ENCODE measurements around the gene NFATC3. TPM values are rescaled to one million over a fixed set of nuclear protein-coding genes. Genes with fewer than 3 reads are reported as not detected.
"Not testable (repeated sequence)": the region's sequence is repeated elsewhere in the genome, so short reads cannot be mapped to it uniquely, and the experiment has no call there.

Gene NFATC3
- total RNA-seq, 1 donor from 2014 or later: 38.2 TPM

- DNase-seq (ENCODE audit: low spot score): no peak
These were observed 30.7 kb downstream of the NFATC3 start for GRCh38 chr16:68115851-68116250.

GRCh38 chr16:68116256-68116867 is 31.2 kb downstream of the NFATC3 start:
- DNase-seq (ENCODE audit: low spot score): no peak

- DNase-seq (ENCODE audit: low spot score): no peak
These were observed 32.7 kb downstream of the NFATC3 start for GRCh38 chr16:68117884-68118283.

GRCh38 chr16:68118954-68119353 is 33.8 kb downstream of the NFATC3 start:
- not testable (repeated sequence) for DNase-seq (ENCODE audit: low spot score)

GRCh38 chr16:68120496-68120895 is 35.3 kb downstream of the NFATC3 start:
- not testable (repeated sequence) for DNase-seq (ENCODE audit: low spot score)

GRCh38 chr16:68126395-68126794 is 41.2 kb downstream of the NFATC3 start:
- no peak for DNase-seq (ENCODE audit: low spot score)

GRCh38 chr16:68128577-68129305 is 43.6 kb downstream of the NFATC3 start:
- DNase-seq (ENCODE audit: low spot score): no peak

GRCh38 chr16:68130520-68130919 is 45.4 kb downstream of the NFATC3 start:
- DNase-seq (ENCODE audit: low spot score): no peak

GRCh38 chr16:68131813-68132706 is 46.9 kb downstream of the NFATC3 start:
- no peak for DNase-seq (ENCODE audit: low spot score)

- DNase-seq (ENCODE audit: low spot score): not testable (repeated sequence)
These were observed 47.8 kb downstream of the NFATC3 start for GRCh38 chr16:68133000-68133399.

- no peak for DNase-seq (ENCODE audit: low spot score)
These were observed 49.5 kb downstream of the NFATC3 start for GRCh38 chr16:68134644-68135043.

- DNase-seq (ENCODE audit: low spot score): no peak
These were observed 51.3 kb downstream of the NFATC3 start for GRCh38 chr16:68136515-68136914.

- no peak for DNase-seq (ENCODE audit: low spot score)
These were observed 58.8 kb downstream of the NFATC3 start for GRCh38 chr16:68144008-68144407.

- no peak for DNase-seq (ENCODE audit: low spot score)
These were observed 61.4 kb downstream of the NFATC3 start for GRCh38 chr16:68146585-68146984.

GRCh38 chr16:68147444-68147843 is 62.3 kb downstream of the NFATC3 start:
- no peak for DNase-seq (ENCODE audit: low spot score)

- DNase-seq (ENCODE audit: low spot score): no peak
These were observed 64.4 kb downstream of the NFATC3 start for GRCh38 chr16:68149596-68149995.

- no peak for DNase-seq (ENCODE audit: low spot score)
These were observed 70.3 kb downstream of the NFATC3 start for GRCh38 chr16:68155425-68155824.

- DNase-seq (ENCODE audit: low spot score): no peak
These were observed 77.2 kb downstream of the NFATC3 start for GRCh38 chr16:68162413-68162812.

GRCh38 chr16:68163275-68163674 is 78.1 kb downstream of the NFATC3 start:
- not testable (repeated sequence) for DNase-seq (ENCODE audit: low spot score)

GRCh38 chr16:68166264-68166663 is 81.1 kb downstream of the NFATC3 start:
- no peak for DNase-seq (ENCODE audit: low spot score)

GRCh38 chr16:68179196-68179795 is 94.1 kb downstream of the NFATC3 start:
- DNase-seq (ENCODE audit: low spot score): no peak

Measured in mesenteric fat pad (tissue), 1 donor.